Smooth muscle cell (in vitro differentiated cells): ENCODE measurements around the gene PPP2R1A. TPM values are rescaled to one million over a fixed set of nuclear protein-coding genes. Genes with fewer than 3 reads are reported as not detected.

Experiments used
- DNase-seq: peaks from one replicate; lab custom pipeline; 2025; ENCODE audit not compliant: unreplicated experiment; lab: John Stamatoyannopoulos, UW
- H2AFZ ChIP-seq: fragments of 200-600 bp; sonication (generic); 2 replicates; pipeline ENCODE4 v1.6.0; 2016; ENCODE audit warnings: antibody characterized with exemption, low read depth, mild to moderate bottlenecking
- H3F3A ChIP-seq: fragments of 200-600 bp; sonication (generic); 2 replicates; pipeline ENCODE4 v1.6.0; 2017; ENCODE audit warnings: antibody characterized with exemption, low read depth
- H3K27ac ChIP-seq: fragments of 200-600 bp; sonication (generic); 2 replicates; pipeline ENCODE4 v1.5.1; 2016; ENCODE audit warnings: low read depth, mild to moderate bottlenecking
- H3K27me3 ChIP-seq: fragments of 200-600 bp; sonication (generic); 2 replicates; pipeline ENCODE4 v1.6.1; 2016; ENCODE audit warnings: low read depth, mild to moderate bottlenecking
- H3K36me3 ChIP-seq: fragments of 200-600 bp; sonication (generic); 2 replicates; pipeline ENCODE4 v1.5.1; 2016; ENCODE audit warnings: low read depth
- H3K4me1 ChIP-seq: fragments of 200-600 bp; sonication (generic); 2 replicates; pipeline ENCODE4 v1.5.1; 2016; ENCODE audit warnings: low read depth
- H3K4me2 ChIP-seq: fragments of 200-600 bp; sonication (generic); 2 replicates; pipeline ENCODE4 v1.6.0; 2016; ENCODE audit warnings: mild to moderate bottlenecking
- H3K4me3 ChIP-seq: fragments of 200-600 bp; sonication (generic); 2 replicates; pipeline ENCODE4 v1.5.1; 2016; ENCODE audit warnings: mild to moderate bottlenecking
- H3K79me2 ChIP-seq: fragments of 200-600 bp; sonication (generic); 2 replicates; pipeline ENCODE4 v1.6.0; 2016; ENCODE audit warnings: low read depth, mild to moderate bottlenecking
- H3K9ac ChIP-seq: fragments of 200-600 bp; sonication (generic); 2 replicates; pipeline ENCODE4 v1.6.0; 2016; ENCODE audit warnings: low read depth
- H3K9me3 ChIP-seq: fragments of 200-600 bp; sonication (generic); replicated peaks from 2 replicates; pipeline ENCODE4 v1.5.1; 2016; ENCODE audit warnings: low read depth
- H4K20me1 ChIP-seq: fragments of 200-600 bp; sonication (generic); 2 replicates; pipeline ENCODE4 v1.6.0; 2016; ENCODE audit warnings: low read depth
- CTCF ChIP-seq: fragments of 200-600 bp; sonication (generic); IDR thresholded peaks from 2 replicates; pipeline ENCODE4 v1.5.1; 2017; ENCODE audit warnings: borderline replicate concordance, mild to moderate bottlenecking, antibody characterized with exemption; ENCODE audit not compliant: insufficient read depth, poor library complexity, severe bottlenecking
- WGBS: methylation state at CpG from one replicate; pipeline ENCODE4 v1.1.7; 2016; ENCODE audit warnings: low lambda C conversion rate; 5-methylcytosine and 5-hydroxymethylcytosine counted together
- polyA plus RNA-seq: library from polyadenylated mRNA; unstranded; fragments of >200 nt; fragmentation: Nextera tagmentation; extraction: Ambion mirVana; gene quantifications from 2 replicates; pipeline ENCODE4 v1.2.1, GENCODE V29; 2016
- total RNA-seq: library from RNA; depleted of rRNA; stranded (reverse); fragments of >200 nt; gene quantifications from 2 replicates; pipeline ENCODE4 v1.2.3, GENCODE V29; 2014

Gene PPP2R1A
- total and polyA plus RNA-seq, 2 experiments from 2014 or later, result 121 to 265 TPM

- H3K4me3 ChIP-seq, result no peak overlapping the region
- DNase-seq, result no peak
- WGBS, result 61% methylated on average over 3 of the region's 3 CpGs
- peaks cover 2% of the 10 kb centered on the region for H3K36me3 ChIP-seq
- H3K27me3 ChIP-seq, result no peaks in the 10 kb centered on the region
- H2AFZ ChIP-seq, result no peak overlapping the region
- no peaks in the 10 kb centered on the region for H4K20me1 ChIP-seq
- H3K4me2 ChIP-seq, result no peak overlapping the region
- no peaks in the 10 kb centered on the region for H3K9me3 ChIP-seq
- TF ChIP-seq CTCF, result no peak
- no peaks in the 10 kb centered on the region for H3K4me1 ChIP-seq
- H3K79me2 ChIP-seq, result no peaks in the 10 kb centered on the region
- H3K27ac ChIP-seq, result peak overlapping the region; percentile 75
- H3F3A ChIP-seq, result peaks cover 12% of the 10 kb centered on the region
- H3K9ac ChIP-seq, result no peak overlapping the region
Observed at GRCh38 chr19:52231154-52231910, 41.5 kb downstream of the PPP2R1A start.

- Histone ChIP-seq H3K9ac (no peak overlapping the region), H4K20me1 (no peaks in the 10 kb centered on the region), H3K4me3 (no peak overlapping the region), H3K36me3 (no peaks in the 10 kb centered on the region), H3K27ac (no peak overlapping the region), H3K79me2 (no peaks in the 10 kb centered on the region), H3K4me2 (no peak overlapping the region), H3F3A (peaks cover 8% of the 10 kb centered on the region), H3K4me1 (no peaks in the 10 kb centered on the region), H3K9me3 (no peaks in the 10 kb centered on the region), H3K27me3 (no peaks in the 10 kb centered on the region), H2AFZ (no peak overlapping the region)
- no peak for DNase-seq
- 98% methylated on average over 2 of the region's 2 CpGs for WGBS
- TF ChIP-seq CTCF, result no peak
Observed at GRCh38 chr19:52234406-52234805, 44.6 kb downstream of the PPP2R1A start.

GRCh38 chr19:52237197-52237596 is 47.3 kb downstream of the PPP2R1A start:
- H3K4me2 ChIP-seq, result no peak overlapping the region
- H3K79me2 ChIP-seq, result no peaks in the 10 kb centered on the region
- WGBS, result 59% methylated on average over 2 of the region's 2 CpGs

More at GRCh38 chr19:52237197-52237596, 47.3 kb downstream of the PPP2R1A start:
- H3K4me3 ChIP-seq, result no peak overlapping the region
- no peak overlapping the region for H2AFZ ChIP-seq
- no peaks in the 10 kb centered on the region for H4K20me1 ChIP-seq
- no peaks in the 10 kb centered on the region for H3K36me3 ChIP-seq
- H3K27ac ChIP-seq, result no peak overlapping the region
- peaks cover 5% of the 10 kb centered on the region for H3F3A ChIP-seq
- H3K4me1 ChIP-seq, result no peaks in the 10 kb centered on the region
- no peaks in the 10 kb centered on the region for H3K27me3 ChIP-seq
- no peaks in the 10 kb centered on the region for H3K9me3 ChIP-seq
- no peak for DNase-seq
- no peak for TF ChIP-seq CTCF
- H3K9ac ChIP-seq, result no peak overlapping the region
